Lower leg skin (tissue), 3 donors: ENCODE data around the gene MINK1.

Source experiments
- CTCF ChIP-seq, 3 donors: fragments of 450-650 bp; IDR thresholded peaks; one replicate each; pipeline ENCODE4 v1.5.1; 2016; ENCODE audit warnings: antibody characterized with exemption in 3 of 3, mild to moderate bottlenecking in 3 of 3, moderate library complexity in 2 of 3
- POLR2A ChIP-seq, 2 donors: fragments of 450-650 bp; IDR thresholded peaks; one replicate each; pipeline ENCODE4 v1.6.1; 2016 to 2017; ENCODE audit warnings: antibody characterized with exemption in 2 of 2, mild to moderate bottlenecking in 1 of 2, moderate library complexity in 1 of 2

GRCh38 chr17:4863321-4863720 lies 30.2 kb downstream of the MINK1 start:
- TF ChIP-seq CTCF (IDR thresholded peaks at IDR 0.05) (no peak), POLR2A (IDR thresholded peaks at IDR 0.05) (no peak)
